HCT116 (cell line): Measurements from ENCODE around the gene BEND5. TPM values are rescaled to one million over a fixed set of nuclear protein-coding genes. Genes with fewer than 3 reads are reported as not detected.

Experiments used
- ATAC-seq: fragments of 200-7000 bp; cut with Tn5 transposase; 2 replicates; pipeline ENCODE4 v1.9.1; 2020; ENCODE audit warnings: mild to moderate bottlenecking, moderate library complexity
- BruUV-seq: library from RNA; stranded (reverse); fragments of 400-500 nt; replicated peaks from 2 replicates; lab custom pipeline; 2021; lab: Mats Ljungman, UMichigan
- CTCF ChIA-PET: fragments of 300-600 bp; sonication (Branson Sonifier 250); formaldehyde crosslinking; loops from one replicate; lab custom pipeline; 2021; ENCODE audit warnings: antibody characterized with exemption; lab: Charles Lee
- POLR2A ChIA-PET: fragments of 300-600, 350-600 bp; sonication (Branson Sonifier 250); formaldehyde crosslinking; loops from one replicate; lab custom pipeline; 2021; ENCODE audit warnings: antibody characterized with exemption; lab: Charles Lee
- RAD21 ChIA-PET, 2 experiments: fragments of 300-600 bp; sonication (Branson Sonifier 250); formaldehyde crosslinking; loops; one replicate each; lab custom pipeline; 2023; ENCODE audit warnings: low total read pairs in 2 of 2; ENCODE audit not compliant: uncharacterized antibody in 2 of 2, unreplicated experiment in 2 of 2, low non-redundant PET in 1 of 2; lab: Charles Lee
- DNase-seq: peaks from one replicate; pipeline ENCODE4 v3.0.0-alpha.2; 2010; ENCODE audit warnings: low read depth, low spot score
- H2AFZ ChIP-seq: fragments of 200-600 bp; shearing (Covaris generic), sonication (generic); 2 replicates; pipeline ENCODE4 v1.6.1; 2017; ENCODE audit warnings: low read depth, mixed run types, mixed read lengths, antibody characterized with exemption, low read length; ENCODE audit not compliant: poor library complexity, severe bottlenecking
- H3K27ac ChIP-seq: 2 replicates; pipeline ENCODE4 v1.5.1; 2012; ENCODE audit warnings: low read depth, low read length
- H3K27me3 ChIP-seq: fragments of 200-600 bp; sonication (generic); 2 replicates; pipeline ENCODE4 v1.6.1; 2016; ENCODE audit warnings: mixed run types, low read length, mixed read lengths; ENCODE audit not compliant: insufficient read depth
- H3K36me3 ChIP-seq, 2 experiments: fragments of 200-500 bp in 1 of 2; fragments of 200-600 bp in 1 of 2; sonication (Bioruptor generic) in 1 of 2; sonication (generic) in 1 of 2; 2 replicates each; pipeline versions ENCODE4 v1.5.1 to v1.6.1; 2014 to 2016; ENCODE audit warnings: low read length in 2 of 2, inconsistent platforms in 1 of 2, mixed read lengths in 1 of 2, mixed run types in 1 of 2; ENCODE audit not compliant: insufficient read depth in 2 of 2, control insufficient read depth in 1 of 2
- H3K4me1 ChIP-seq, 2 experiments: fragments of 200-600 bp in 1 of 2; sonication (generic) in 1 of 2; 2 replicates each; pipeline versions ENCODE4 v1.5.1 to v1.6.1; 2012 to 2017; ENCODE audit warnings: low read length in 2 of 2, inconsistent platforms in 1 of 2, mild to moderate bottlenecking in 1 of 2, mixed read lengths in 1 of 2, mixed run types in 1 of 2, moderate library complexity in 1 of 2; ENCODE audit not compliant: insufficient read depth in 2 of 2, control insufficient read depth in 1 of 2
- H3K4me2 ChIP-seq: fragments of 200-600 bp; sonication (generic); 2 replicates; pipeline ENCODE4 v1.6.1; 2017; ENCODE audit warnings: mixed run types, low read length, mixed read lengths
- H3K4me3 ChIP-seq, 2 experiments: fragments of 200-600 bp in 1 of 2; sonication (generic) in 1 of 2; replicated peaks in 1 of 2; 2 replicates each; pipeline ENCODE4 v1.5.1; 2011 to 2016; ENCODE audit warnings: low read length in 2 of 2, control low read depth in 1 of 2, low read depth in 1 of 2, mild to moderate bottlenecking in 1 of 2, mixed read lengths in 1 of 2, mixed run types in 1 of 2
- H3K79me2 ChIP-seq: fragments of 200-600 bp; sonication (generic); 2 replicates; pipeline ENCODE4 v1.6.1; 2017; ENCODE audit warnings: mild to moderate bottlenecking, mixed run types, low read length, moderate library complexity, mixed read lengths; ENCODE audit not compliant: insufficient read depth
- H3K9ac ChIP-seq: fragments of 200-600 bp; sonication (generic); 2 replicates; pipeline ENCODE4 v1.6.1; 2016; ENCODE audit warnings: low read length, mixed read lengths
- H3K9me2 ChIP-seq: fragments of 200-600 bp; sonication (generic), shearing (Covaris generic); 2 replicates; pipeline ENCODE4 v1.6.1; 2017; ENCODE audit warnings: mixed run types, mild to moderate bottlenecking, moderate library complexity; ENCODE audit not compliant: insufficient read depth
- H3K9me3 ChIP-seq, 2 experiments: fragments of 200-500 bp in 1 of 2; fragments of 200-600 bp in 1 of 2; sonication (Bioruptor generic) in 1 of 2; sonication (generic) in 1 of 2; 2 replicates each; pipeline ENCODE4 v1.6.1; 2014 to 2017; ENCODE audit warnings: low read length in 2 of 2, mixed read lengths in 2 of 2, inconsistent platforms in 1 of 2, low read depth in 1 of 2, mild to moderate bottlenecking in 1 of 2, mixed run types in 1 of 2, moderate library complexity in 1 of 2; ENCODE audit not compliant: control insufficient read depth in 1 of 2, insufficient read depth in 1 of 2
- H4K20me1 ChIP-seq: fragments of 200-600 bp; sonication (generic), shearing (Covaris generic); 2 replicates; pipeline ENCODE4 v1.6.1; 2017; ENCODE audit warnings: mixed run types, mild to moderate bottlenecking, moderate library complexity; ENCODE audit not compliant: insufficient read depth
- CBX3 ChIP-seq: IDR thresholded peaks from 2 replicates; pipeline ENCODE4 v1.6.1; 2012; ENCODE audit warnings: low read depth
- CTCF ChIP-seq, 3 experiments: fragments of 200-600 bp in 1 of 3; sonication (generic) in 1 of 3; IDR thresholded peaks in 2 of 3; conservative IDR thresholded peaks in 1 of 3; 2 replicates each; pipeline ENCODE4 v1.5.1; 2012 to 2017; ENCODE audit warnings: low read depth in 2 of 3, low read length in 2 of 3, antibody characterized with exemption in 1 of 3, borderline replicate concordance in 1 of 3, control low read depth in 1 of 3, mild to moderate bottlenecking in 1 of 3, mixed read lengths in 1 of 3, mixed run types in 1 of 3, moderate library complexity in 1 of 3; ENCODE audit not compliant: insufficient read depth in 1 of 3
- ELF1 ChIP-seq: IDR thresholded peaks from 2 replicates; pipeline ENCODE4 v1.6.1; 2012; ENCODE audit warnings: low read depth, borderline replicate concordance
- EZH2 ChIP-seq: fragments of 200-600 bp; sonication (generic); IDR thresholded peaks from 2 replicates; pipeline ENCODE4 v1.6.1; 2017; ENCODE audit warnings: antibody characterized with exemption, mixed run types
- EZH2phosphoT487 ChIP-seq: fragments of 200-600 bp; IDR thresholded peaks from 2 replicates; pipeline ENCODE4 v1.6.1; 2018; ENCODE audit warnings: antibody characterized with exemption, borderline replicate concordance
- POLR2A ChIP-seq: IDR thresholded peaks from 2 replicates; pipeline ENCODE4 v1.7.0; 2011; ENCODE audit warnings: borderline replicate concordance; ENCODE audit not compliant: insufficient read depth, insufficient read length; ENCODE audit errors: extremely low read depth
- POLR2AphosphoS5 ChIP-seq: IDR thresholded peaks from 2 replicates; pipeline ENCODE4 v1.6.1; 2011; ENCODE audit warnings: mild to moderate bottlenecking, low read depth, low read length, moderate library complexity
- SIN3A ChIP-seq: IDR thresholded peaks from 2 replicates; pipeline ENCODE4 v1.6.1; 2012; ENCODE audit warnings: low read depth
- SP1 ChIP-seq: IDR thresholded peaks from 2 replicates; pipeline ENCODE4 v1.6.1; 2012; ENCODE audit warnings: low read depth
- TCF7L2 ChIP-seq: IDR thresholded peaks from 2 replicates; pipeline ENCODE4 v1.7.0; 2011; ENCODE audit warnings: borderline replicate concordance, inconsistent platforms; ENCODE audit not compliant: insufficient read depth, insufficient read length; ENCODE audit errors: extremely low read depth
- intact Hi-C: fragments of 100-400 bp; cut with micrococcal nuclease; formaldehyde crosslinking; loops from 2 replicates; pipeline ENCODE4 v1.10.0; 2022
- total RNA-seq: library from RNA; stranded (reverse); gene quantifications from one replicate; pipeline ENCODE4 v1.2.1, GENCODE V29; 2021; ENCODE audit not compliant: unreplicated experiment
- TF ChIP-seq, protein P1 (sequence below): IDR thresholded peaks from 2 replicates; pipeline ENCODE4 v1.6.1; 2012; ENCODE audit warnings: low read depth

BEND5 gene
- total RNA-seq, 1 experiment from 2014 or later = not detected

- DNase-seq = no peak
- TF ChIP-seq ELF1 = no peak
- no peak for TF ChIP-seq TCF7L2
- no peak for TF ChIP-seq EZH2phosphoT487
- no peak for TF ChIP-seq SIN3A
- TF ChIP-seq CTCF (IDR thresholded peaks at IDR 0.05 in 2 of 3, conservative IDR thresholded peaks at IDR 0.05 in 1 of 3; ENCODE audit: borderline replicate concordance in 1 of 3, insufficient read depth in 1 of 3, low read depth in 2 of 3, low read length in 2 of 3) = no peak
- no peak for TF ChIP-seq EZH2
- TF ChIP-seq POLR2A = no peak
- TF ChIP-seq CBX3 = no peak
- TF ChIP-seq POLR2AphosphoS5 = no peak
- TF ChIP-seq SP1 = no peak
- TF ChIP-seq, protein P1, sequence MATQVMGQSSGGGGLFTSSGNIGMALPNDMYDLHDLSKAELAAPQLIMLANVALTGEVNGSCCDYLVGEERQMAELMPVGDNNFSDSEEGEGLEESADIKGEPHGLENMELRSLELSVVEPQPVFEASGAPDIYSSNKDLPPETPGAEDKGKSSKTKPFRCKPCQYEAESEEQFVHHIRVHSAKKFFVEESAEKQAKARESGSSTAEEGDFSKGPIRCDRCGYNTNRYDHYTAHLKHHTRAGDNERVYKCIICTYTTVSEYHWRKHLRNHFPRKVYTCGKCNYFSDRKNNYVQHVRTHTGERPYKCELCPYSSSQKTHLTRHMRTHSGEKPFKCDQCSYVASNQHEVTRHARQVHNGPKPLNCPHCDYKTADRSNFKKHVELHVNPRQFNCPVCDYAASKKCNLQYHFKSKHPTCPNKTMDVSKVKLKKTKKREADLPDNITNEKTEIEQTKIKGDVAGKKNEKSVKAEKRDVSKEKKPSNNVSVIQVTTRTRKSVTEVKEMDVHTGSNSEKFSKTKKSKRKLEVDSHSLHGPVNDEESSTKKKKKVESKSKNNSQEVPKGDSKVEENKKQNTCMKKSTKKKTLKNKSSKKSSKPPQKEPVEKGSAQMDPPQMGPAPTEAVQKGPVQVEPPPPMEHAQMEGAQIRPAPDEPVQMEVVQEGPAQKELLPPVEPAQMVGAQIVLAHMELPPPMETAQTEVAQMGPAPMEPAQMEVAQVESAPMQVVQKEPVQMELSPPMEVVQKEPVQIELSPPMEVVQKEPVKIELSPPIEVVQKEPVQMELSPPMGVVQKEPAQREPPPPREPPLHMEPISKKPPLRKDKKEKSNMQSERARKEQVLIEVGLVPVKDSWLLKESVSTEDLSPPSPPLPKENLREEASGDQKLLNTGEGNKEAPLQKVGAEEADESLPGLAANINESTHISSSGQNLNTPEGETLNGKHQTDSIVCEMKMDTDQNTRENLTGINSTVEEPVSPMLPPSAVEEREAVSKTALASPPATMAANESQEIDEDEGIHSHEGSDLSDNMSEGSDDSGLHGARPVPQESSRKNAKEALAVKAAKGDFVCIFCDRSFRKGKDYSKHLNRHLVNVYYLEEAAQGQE = no peak
- POLR2A ChIA-PET = no interaction called here
- no peak for ATAC-seq
- intact Hi-C loops = no loop called here
- Histone ChIP-seq H2AFZ (no peak overlapping the region), H3K9me2 (no peaks in the 10 kb centered on the region), H3K4me3 (no peak overlapping the region), H3K9me3 (no peaks in the 10 kb centered on the region), H3K27me3 (peaks cover 22% of the 10 kb centered on the region), H3K9ac (no peak overlapping the region), H3K79me2 (no peaks in the 10 kb centered on the region), H3K36me3 (no peaks in the 10 kb centered on the region), H4K20me1 (no peaks in the 10 kb centered on the region), H3K4me2 (no peak overlapping the region), H3K4me1 (no peaks in the 10 kb centered on the region), H3K27ac (no peak overlapping the region)
- CTCF ChIA-PET = no interaction called here
- BruUV-seq = no TSS peak
- RAD21 ChIA-PET = no interaction called here
These were observed 27.6 kb downstream of the BEND5 start for GRCh38 chr1:48749068-48749467.
